Breast epithelium (tissue), 3 donors: ENCODE results near the gene PGPEP1.

Experiments used
- POLR2A ChIP-seq: fragments of 450-650 bp; IDR thresholded peaks from one replicate; pipeline ENCODE4 v1.6.1; 2016; ENCODE audit warnings: antibody characterized with exemption, mild to moderate bottlenecking, moderate library complexity
- POLR2AphosphoS5 ChIP-seq, 3 donors: sonication (generic); formaldehyde crosslinking; IDR thresholded peaks; one replicate each; pipeline ENCODE4 v1.6.1; 2017; ENCODE audit warnings: antibody characterized with exemption in 3 of 3
- TF ChIP-seq, protein P1 (sequence below), 3 donors: fragments of 450-650 bp; IDR thresholded peaks; one replicate each; pipeline ENCODE4 v1.5.1; 2016 to 2017; ENCODE audit warnings: antibody characterized with exemption in 3 of 3, mild to moderate bottlenecking in 3 of 3, moderate library complexity in 3 of 3

DNA sequence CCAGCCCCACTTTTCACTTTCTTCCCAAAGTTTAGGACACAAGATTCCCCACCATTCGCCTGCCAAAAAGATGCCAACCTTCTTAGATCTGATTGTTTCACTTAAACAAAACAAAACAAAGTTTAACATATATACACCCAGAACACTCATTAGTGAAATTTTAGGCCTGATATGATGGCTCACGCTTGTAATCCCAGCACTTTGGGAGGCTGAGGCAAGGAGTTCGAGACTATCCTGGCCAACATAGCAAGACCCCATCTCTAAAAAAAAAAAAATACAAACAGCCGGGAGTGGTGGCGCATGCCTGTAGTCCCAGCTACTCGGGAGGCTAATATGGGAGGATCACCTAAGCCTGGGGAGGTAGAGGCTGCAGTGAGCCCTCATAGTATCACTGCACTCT lies 4.9 kb downstream of the PGPEP1 start:
- TF ChIP-seq, protein P1, sequence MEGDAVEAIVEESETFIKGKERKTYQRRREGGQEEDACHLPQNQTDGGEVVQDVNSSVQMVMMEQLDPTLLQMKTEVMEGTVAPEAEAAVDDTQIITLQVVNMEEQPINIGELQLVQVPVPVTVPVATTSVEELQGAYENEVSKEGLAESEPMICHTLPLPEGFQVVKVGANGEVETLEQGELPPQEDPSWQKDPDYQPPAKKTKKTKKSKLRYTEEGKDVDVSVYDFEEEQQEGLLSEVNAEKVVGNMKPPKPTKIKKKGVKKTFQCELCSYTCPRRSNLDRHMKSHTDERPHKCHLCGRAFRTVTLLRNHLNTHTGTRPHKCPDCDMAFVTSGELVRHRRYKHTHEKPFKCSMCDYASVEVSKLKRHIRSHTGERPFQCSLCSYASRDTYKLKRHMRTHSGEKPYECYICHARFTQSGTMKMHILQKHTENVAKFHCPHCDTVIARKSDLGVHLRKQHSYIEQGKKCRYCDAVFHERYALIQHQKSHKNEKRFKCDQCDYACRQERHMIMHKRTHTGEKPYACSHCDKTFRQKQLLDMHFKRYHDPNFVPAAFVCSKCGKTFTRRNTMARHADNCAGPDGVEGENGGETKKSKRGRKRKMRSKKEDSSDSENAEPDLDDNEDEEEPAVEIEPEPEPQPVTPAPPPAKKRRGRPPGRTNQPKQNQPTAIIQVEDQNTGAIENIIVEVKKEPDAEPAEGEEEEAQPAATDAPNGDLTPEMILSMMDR (IDR thresholded peaks at IDR 0.05): no peak
- TF ChIP-seq POLR2AphosphoS5 (IDR thresholded peaks at IDR 0.05) (no peak), POLR2A (no peak)
